Upper lobe of left lung (tissue), 6 donors: ENCODE results near the gene TBC1D17. TPM values are rescaled to one million over a fixed set of nuclear protein-coding genes. Genes with fewer than 3 reads are reported as not detected.

Experiments
- ATAC-seq, 2 donors: fragments of 200-7000 bp; cut with Tn5 transposase; one replicate each; pipeline ENCODE4 v1.9.1; 2022; ENCODE audit warnings: mild to moderate bottlenecking in 2 of 2, moderate library complexity in 2 of 2; ENCODE audit not compliant: low FRiP score in 2 of 2
- DNase-seq, 2 donors: peaks; one replicate each; pipeline ENCODE4 v3.0.0-alpha.2; 2019 to 2020
- H3K27ac ChIP-seq, 4 donors: fragments of 200-600 bp; sonication (generic); one replicate each; pipeline ENCODE4 v1.5.1; 2016 to 2019
- H3K27me3 ChIP-seq, 4 donors: fragments of 200-600 bp; sonication (generic); one replicate each; pipeline ENCODE4 v1.5.1; 2017 to 2019
- H3K36me3 ChIP-seq, 4 donors: fragments of 200-600 bp; sonication (generic); one replicate each; pipeline ENCODE4 v1.5.1; 2016 to 2019
- H3K4me1 ChIP-seq, 4 donors: fragments of 200-600 bp; sonication (generic); one replicate each; pipeline ENCODE4 v1.5.1; 2018 to 2019
- H3K4me3 ChIP-seq, 4 donors: fragments of 200-600 bp; sonication (generic); one replicate each; pipeline ENCODE4 v1.5.1; 2017 to 2019; ENCODE audit warnings: mild to moderate bottlenecking in 2 of 4, moderate library complexity in 1 of 4
- H3K9me3 ChIP-seq, 4 donors: fragments of 200-600 bp; sonication (generic); one replicate each; pipeline ENCODE4 v1.5.1; 2018 to 2019
- EP300 ChIP-seq, 4 donors: sonication (generic); formaldehyde crosslinking; IDR thresholded peaks; one replicate each; pipeline ENCODE4 v1.5.1; 2017; ENCODE audit warnings: antibody characterized with exemption in 4 of 4, control low read depth in 2 of 4
- POLR2A ChIP-seq, 4 donors: fragments of 450-650 bp; IDR thresholded peaks; one replicate each; pipeline ENCODE4 v1.5.1; 2016 to 2017; ENCODE audit warnings: antibody characterized with exemption in 4 of 4, mild to moderate bottlenecking in 2 of 4
- POLR2AphosphoS5 ChIP-seq, 2 donors: sonication (generic); formaldehyde crosslinking; IDR thresholded peaks; one replicate each; pipeline ENCODE4 v1.5.1; 2017; ENCODE audit warnings: antibody characterized with exemption in 2 of 2
- WGBS, 2 donors: methylation state at CpG; one replicate each; pipeline ENCODE4 v1.1.5; 2017 to 2018; 5-methylcytosine and 5-hydroxymethylcytosine counted together
- total RNA-seq, 6 donors: library from RNA; depleted of rRNA in 4 of 6; stranded (reverse); fragments of >200 nt in 4 of 6; gene quantifications; one replicate each; pipeline versions ENCODE4 v1.1.0 to v1.2.1, GENCODE V29; 2016 to 2021
- TF ChIP-seq, protein P1 (sequence below), 6 experiments: fragments of 450-650 bp in 4 of 6; fragments of 200-600 bp in 2 of 6; sonication (generic) in 2 of 6; IDR thresholded peaks; one replicate each; pipeline ENCODE4 v1.5.1; 2016 to 2019; ENCODE audit warnings: antibody characterized with exemption in 6 of 6
- donor health status: DM: no; HTN: no; CAD: no; lungs with moderate emphysema.
- donor health status: DM: no; HTN: yes; CAD: no; lungs with severe emphysema.

Gene TBC1D17
- total RNA-seq, 6 donors from 2014 or later, result 22.9 to 140 (median 61.2) TPM

DNA sequence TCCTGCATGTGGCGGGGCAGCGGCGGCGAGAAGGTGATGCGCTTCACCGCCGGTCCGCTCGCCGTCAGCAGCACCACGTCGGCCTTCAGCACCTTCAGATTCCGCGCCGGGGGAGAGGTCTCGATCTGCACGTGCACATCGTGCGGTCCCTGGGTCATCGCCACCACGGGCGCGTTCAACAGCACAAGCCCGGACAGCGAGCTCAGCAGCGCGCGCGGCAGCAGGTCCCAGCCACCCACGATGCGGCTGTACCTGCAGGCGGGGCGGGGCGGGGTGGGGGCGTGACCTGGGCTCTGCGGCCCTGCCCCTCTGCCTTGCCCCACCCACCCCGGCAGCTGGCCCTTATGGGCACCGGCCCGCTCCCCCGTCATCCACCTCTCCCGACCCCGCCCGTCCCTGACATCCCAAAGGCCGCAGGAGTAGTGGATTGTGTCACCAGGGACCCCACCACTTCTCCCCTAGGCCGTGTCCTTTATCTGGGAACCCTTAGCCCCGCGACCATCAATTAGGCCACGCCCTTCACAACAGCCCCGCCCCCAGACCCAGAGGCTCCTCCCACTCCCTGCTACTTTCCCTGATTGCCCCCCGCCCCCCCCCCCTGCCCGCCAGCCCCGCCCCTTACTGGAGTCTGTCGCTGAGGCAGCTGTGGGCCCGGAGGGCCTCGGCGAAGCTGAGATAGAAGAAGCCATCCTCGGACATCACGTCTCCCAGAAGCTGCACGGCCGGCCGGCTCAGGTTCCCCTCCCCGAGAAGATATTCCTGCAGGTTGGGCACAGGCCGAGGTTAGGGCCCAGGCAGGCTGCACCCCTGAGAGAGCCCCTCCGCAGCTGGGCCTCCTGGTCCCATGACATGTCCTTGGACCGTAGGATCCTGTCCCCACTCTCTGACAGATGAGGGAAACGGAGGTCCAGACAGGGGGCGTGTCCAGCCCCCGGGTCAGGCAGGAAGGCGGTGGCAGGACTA lies 13.1 kb downstream of the TBC1D17 start:
- peak; percentile 53 to 91 for DNase-seq
- H3K9me3 ChIP-seq, result no peaks in the 10 kb centered on the region
- WGBS, 2 donors, result 27 to 33% methylated on average over 9 to 20 of the region's 69 CpGs
- H3K27ac ChIP-seq, result no peak overlapping the region
- ATAC-seq, result peak; percentile 38 to 41
- peaks cover 0 to 16% (median 9%) of the 10 kb centered on the region in 4 donors for H3K36me3 ChIP-seq
- H3K4me3 ChIP-seq, result peak overlapping the region in 3 of 4 donors; percentile 33 to 52 (median 43)
- H3K4me1 ChIP-seq, result peaks cover 10 to 13% (median 11%) of the 10 kb centered on the region in 4 donors
- no peak for TF ChIP-seq POLR2AphosphoS5 (IDR thresholded peaks at IDR 0.05)
- TF ChIP-seq, protein P1, sequence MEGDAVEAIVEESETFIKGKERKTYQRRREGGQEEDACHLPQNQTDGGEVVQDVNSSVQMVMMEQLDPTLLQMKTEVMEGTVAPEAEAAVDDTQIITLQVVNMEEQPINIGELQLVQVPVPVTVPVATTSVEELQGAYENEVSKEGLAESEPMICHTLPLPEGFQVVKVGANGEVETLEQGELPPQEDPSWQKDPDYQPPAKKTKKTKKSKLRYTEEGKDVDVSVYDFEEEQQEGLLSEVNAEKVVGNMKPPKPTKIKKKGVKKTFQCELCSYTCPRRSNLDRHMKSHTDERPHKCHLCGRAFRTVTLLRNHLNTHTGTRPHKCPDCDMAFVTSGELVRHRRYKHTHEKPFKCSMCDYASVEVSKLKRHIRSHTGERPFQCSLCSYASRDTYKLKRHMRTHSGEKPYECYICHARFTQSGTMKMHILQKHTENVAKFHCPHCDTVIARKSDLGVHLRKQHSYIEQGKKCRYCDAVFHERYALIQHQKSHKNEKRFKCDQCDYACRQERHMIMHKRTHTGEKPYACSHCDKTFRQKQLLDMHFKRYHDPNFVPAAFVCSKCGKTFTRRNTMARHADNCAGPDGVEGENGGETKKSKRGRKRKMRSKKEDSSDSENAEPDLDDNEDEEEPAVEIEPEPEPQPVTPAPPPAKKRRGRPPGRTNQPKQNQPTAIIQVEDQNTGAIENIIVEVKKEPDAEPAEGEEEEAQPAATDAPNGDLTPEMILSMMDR (IDR thresholded peaks at IDR 0.05), result peak in 3 of 6 experiments; percentile 16 to 45 (median 21)
- H3K27me3 ChIP-seq, result peaks cover 0 to 3% (median 0%) of the 10 kb centered on the region in 4 donors

DNA sequence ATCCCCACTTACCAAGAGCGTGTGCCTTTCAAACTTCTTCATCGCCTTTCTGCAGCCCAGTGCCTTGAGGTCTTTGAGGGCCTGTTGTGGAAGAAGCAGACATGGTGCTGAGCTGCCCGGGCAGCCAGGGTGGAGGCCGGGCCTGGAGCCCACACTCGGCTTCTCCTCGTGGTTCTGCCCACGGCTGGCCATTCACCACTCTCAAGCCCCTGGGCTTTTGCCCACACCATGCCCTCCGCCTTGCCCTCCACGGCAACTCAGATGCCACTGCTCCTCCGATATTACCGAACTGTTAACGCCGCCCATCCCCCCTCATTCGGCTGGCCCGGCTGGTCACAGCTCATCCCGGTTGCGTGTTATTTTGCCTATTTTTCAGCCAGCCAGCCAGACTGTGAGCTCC lies 13.9 kb downstream of the TBC1D17 start:
- Histone ChIP-seq H3K4me1 (peaks cover 10 to 13% (median 13%) of the 10 kb centered on the region in 4 donors), H3K27me3 (peaks cover 0 to 3% (median 0%) of the 10 kb centered on the region in 4 donors), H3K36me3 (peaks cover 0 to 9% (median 5%) of the 10 kb centered on the region in 4 donors), H3K27ac (no peak overlapping the region), H3K4me3 (no peak overlapping the region), H3K9me3 (no peaks in the 10 kb centered on the region)
- no peak for TF ChIP-seq POLR2A (IDR thresholded peaks at IDR 0.05)
- peak in 1 of 2 donors; percentile 56 for DNase-seq
- 85 to 88% methylated on average over 16 to 17 of the region's 17 CpGs for WGBS, 2 donors
- no peak for ATAC-seq

DNA sequence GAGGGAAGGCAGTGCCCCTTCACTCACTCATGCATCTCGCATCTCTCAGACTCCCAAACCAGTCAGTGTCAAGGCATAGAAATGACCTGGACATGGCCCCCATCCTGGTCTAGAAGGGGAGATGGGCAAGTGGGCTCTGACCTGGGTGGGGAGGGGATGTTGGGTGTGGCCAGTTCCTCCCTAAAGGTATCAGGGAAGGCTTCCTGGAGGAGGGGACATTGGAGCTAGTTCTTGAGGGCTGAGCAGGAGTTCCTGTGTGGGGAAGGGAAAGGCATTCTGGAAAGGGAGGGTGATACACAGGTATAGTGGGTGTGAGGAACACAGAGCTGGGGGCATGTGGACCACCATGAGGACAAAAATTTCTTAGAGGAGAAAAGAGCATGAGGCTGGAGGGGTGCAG lies 15.2 kb downstream of the TBC1D17 start:
- H3K36me3 ChIP-seq, result peaks cover 0 to 8% (median 3%) of the 10 kb centered on the region in 4 donors
- no peaks in the 10 kb centered on the region for H3K9me3 ChIP-seq
- peaks cover 0 to 3% (median 0%) of the 10 kb centered on the region in 4 donors for H3K27me3 ChIP-seq
- no peak overlapping the region for H3K27ac ChIP-seq
- 90 to 100% methylated on average over 1 of the region's 1 CpG for WGBS, 2 donors
- no peak overlapping the region for H3K4me3 ChIP-seq
- H3K4me1 ChIP-seq, result peaks cover 22 to 26% (median 25%) of the 10 kb centered on the region in 4 donors
- TF ChIP-seq, protein P1 (IDR thresholded peaks at IDR 0.05), result no peak
- no peak for TF ChIP-seq EP300 (IDR thresholded peaks at IDR 0.05)
- no peak for TF ChIP-seq POLR2AphosphoS5 (IDR thresholded peaks at IDR 0.05)
- no peak for TF ChIP-seq POLR2A (IDR thresholded peaks at IDR 0.05)
- DNase-seq (no peak), ATAC-seq (no peak)

DNA sequence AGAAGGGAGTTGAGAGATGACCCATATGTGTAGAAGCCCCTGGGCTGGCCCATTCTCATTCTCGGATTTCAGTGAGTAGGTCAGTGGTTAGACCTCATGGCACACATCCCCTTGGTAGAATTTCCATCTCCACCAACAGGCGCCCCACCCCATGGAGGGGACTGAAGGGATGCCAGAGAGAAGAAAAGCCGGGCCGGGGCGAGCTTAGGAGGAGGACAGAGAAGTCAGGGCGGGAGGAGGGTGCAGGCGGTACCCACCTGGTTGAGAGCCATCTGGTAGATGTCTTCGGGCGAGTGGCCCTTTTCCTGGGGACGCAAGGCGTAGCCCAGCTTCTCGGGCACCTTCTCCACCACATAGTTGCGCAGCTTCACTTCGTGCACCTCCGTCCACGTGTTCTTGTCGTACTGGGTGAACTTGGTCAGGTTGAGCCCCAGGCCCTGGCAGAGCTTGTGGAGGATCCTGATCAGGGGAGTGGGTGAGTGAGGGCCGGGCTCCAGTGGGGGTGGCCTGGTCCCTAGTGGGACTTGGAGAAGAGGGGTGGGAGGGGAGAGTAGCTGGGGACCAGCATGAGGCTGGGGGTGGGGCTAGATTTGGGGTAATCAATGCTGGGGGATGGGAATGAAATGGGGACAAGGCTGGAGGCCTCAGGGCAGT lies 16.6 kb downstream of the TBC1D17 start:
- Histone ChIP-seq H3K4me3 (no peak overlapping the region), H3K27me3 (peaks cover 0 to 3% (median 0%) of the 10 kb centered on the region in 4 donors), H3K4me1 (peaks cover 27 to 32% (median 31%) of the 10 kb centered on the region in 4 donors), H3K27ac (no peak overlapping the region), H3K9me3 (no peaks in the 10 kb centered on the region), H3K36me3 (peaks cover 0 to 1% (median 0%) of the 10 kb centered on the region in 4 donors)
- ATAC-seq (no peak), DNase-seq (no peak)
- WGBS, 2 donors, result 95 to 98% methylated on average over 16 to 18 of the region's 18 CpGs
- TF ChIP-seq POLR2AphosphoS5 (IDR thresholded peaks at IDR 0.05) (no peak), EP300 (IDR thresholded peaks at IDR 0.05) (no peak)

DNA sequence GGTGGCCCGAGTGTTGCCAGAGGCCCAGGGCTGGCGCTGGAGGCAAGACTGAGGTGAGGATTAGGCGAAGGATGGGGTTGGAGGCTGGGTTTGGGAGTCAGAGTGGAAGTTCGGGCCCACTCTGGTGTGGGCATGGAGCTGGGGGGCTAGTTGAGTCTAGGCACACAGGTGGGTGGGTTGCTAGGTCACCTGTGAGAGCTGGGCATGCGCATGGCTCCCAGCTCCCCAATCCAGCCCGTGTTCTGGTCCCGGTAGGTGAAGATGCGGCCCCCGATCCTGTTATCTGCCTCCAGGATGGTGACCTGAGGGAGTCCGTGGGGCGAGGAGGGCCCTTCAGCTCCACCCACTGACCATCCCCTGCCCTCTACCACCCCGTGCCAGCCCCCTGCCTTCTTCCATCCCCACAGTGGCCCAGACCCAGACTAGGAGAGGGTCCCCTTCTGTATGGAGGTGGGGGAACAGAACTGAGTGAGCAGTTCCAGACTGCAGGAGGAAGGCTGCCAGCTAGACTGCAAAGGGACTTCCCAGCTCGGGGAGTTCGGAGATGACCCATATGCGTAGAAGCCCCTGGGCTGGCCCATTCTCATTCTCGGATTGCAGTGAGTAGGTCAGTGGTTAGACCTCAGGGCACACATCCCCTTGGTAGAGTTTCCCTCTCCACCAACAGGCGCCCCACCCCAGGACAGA lies 17.5 kb downstream of the TBC1D17 start:
- TF ChIP-seq POLR2AphosphoS5 (IDR thresholded peaks at IDR 0.05) (no peak), EP300 (IDR thresholded peaks at IDR 0.05) (no peak), POLR2A (IDR thresholded peaks at IDR 0.05) (no peak)
- TF ChIP-seq, protein P1 (IDR thresholded peaks at IDR 0.05), result no peak
- H3K4me1 ChIP-seq, result peaks cover 23 to 29% (median 27%) of the 10 kb centered on the region in 4 donors
- H3K27me3 ChIP-seq, result peaks cover 0 to 3% (median 0%) of the 10 kb centered on the region in 4 donors
- no peak for ATAC-seq
- H3K36me3 ChIP-seq, result no peaks in the 10 kb centered on the region
- no peak for DNase-seq
- no peak overlapping the region for H3K4me3 ChIP-seq
- no peaks in the 10 kb centered on the region for H3K9me3 ChIP-seq
- 80 to 88% methylated on average over 11 to 17 of the region's 17 CpGs for WGBS, 2 donors
- no peak overlapping the region for H3K27ac ChIP-seq
